ENCODE data around the gene LIN28B.

LIN28B gene

DNA sequence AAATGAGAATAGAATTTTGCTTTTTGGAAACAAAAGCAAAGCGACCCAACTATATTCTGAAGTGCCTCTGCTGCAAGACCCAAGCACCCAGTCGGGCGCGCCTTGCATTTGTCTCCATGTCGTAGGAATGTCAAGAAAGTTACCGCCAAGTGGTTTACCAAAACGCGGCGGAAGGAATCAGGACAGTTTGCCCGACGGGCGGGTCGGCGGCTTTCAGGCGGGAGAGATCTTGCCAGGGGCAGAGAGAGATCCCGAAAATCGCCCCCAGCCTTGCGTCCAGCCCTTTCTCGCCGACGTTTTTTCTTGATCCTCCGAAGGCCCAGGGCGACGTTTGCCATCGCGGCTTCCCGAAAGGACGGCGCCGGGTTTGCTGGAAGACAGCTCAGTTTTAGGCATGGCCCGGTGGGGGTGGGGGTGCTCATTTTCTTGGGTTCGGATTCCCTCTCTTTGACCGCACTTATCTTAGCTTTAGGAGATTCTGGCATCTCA lies 4.0 kb upstream of the LIN28B start (continued):
- TF ChIP-seq, protein P1, sequence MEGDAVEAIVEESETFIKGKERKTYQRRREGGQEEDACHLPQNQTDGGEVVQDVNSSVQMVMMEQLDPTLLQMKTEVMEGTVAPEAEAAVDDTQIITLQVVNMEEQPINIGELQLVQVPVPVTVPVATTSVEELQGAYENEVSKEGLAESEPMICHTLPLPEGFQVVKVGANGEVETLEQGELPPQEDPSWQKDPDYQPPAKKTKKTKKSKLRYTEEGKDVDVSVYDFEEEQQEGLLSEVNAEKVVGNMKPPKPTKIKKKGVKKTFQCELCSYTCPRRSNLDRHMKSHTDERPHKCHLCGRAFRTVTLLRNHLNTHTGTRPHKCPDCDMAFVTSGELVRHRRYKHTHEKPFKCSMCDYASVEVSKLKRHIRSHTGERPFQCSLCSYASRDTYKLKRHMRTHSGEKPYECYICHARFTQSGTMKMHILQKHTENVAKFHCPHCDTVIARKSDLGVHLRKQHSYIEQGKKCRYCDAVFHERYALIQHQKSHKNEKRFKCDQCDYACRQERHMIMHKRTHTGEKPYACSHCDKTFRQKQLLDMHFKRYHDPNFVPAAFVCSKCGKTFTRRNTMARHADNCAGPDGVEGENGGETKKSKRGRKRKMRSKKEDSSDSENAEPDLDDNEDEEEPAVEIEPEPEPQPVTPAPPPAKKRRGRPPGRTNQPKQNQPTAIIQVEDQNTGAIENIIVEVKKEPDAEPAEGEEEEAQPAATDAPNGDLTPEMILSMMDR (tag by site-specific recombination; IDR thresholded peaks at IDR 0.05), result no peak
- TF ChIP-seq ZBTB7A (tag by site-specific recombination; IDR thresholded peaks at IDR 0.05; ENCODE audit: low read depth) (no peak), ZNF202 (tag by site-specific recombination; IDR thresholded peaks at IDR 0.05; ENCODE audit: borderline replicate concordance) (peak; percentile 62; the same call in 1 of the 2 replicates), ZNF354C (tag by site-specific recombination; IDR thresholded peaks at IDR 0.05; ENCODE audit: borderline replicate concordance, low read depth) (no peak), ZNF292 (tag by site-specific recombination; IDR thresholded peaks at IDR 0.05; ENCODE audit: borderline replicate concordance, low read depth) (no peak), ZNF529 (tag by site-specific recombination; IDR thresholded peaks at IDR 0.05; ENCODE audit: insufficient replicate concordance) (no peak), ZNF114 (tag by site-specific recombination; IDR thresholded peaks at IDR 0.05) (no peak), ZFP3 (tag by site-specific recombination; IDR thresholded peaks at IDR 0.05; ENCODE audit: low read depth) (no peak), ZNF138 (tag by site-specific recombination; IDR thresholded peaks at IDR 0.05; ENCODE audit: borderline replicate concordance) (no peak), ZNF302 (tag by site-specific recombination; IDR thresholded peaks at IDR 0.05; ENCODE audit: low read depth) (no peak), SETDB1 (IDR thresholded peaks at IDR 0.05; ENCODE audit: insufficient read length, low read length) (no peak), KLF17 (tag by site-specific recombination; IDR thresholded peaks at IDR 0.05) (no peak), ZNF423 (tag by site-specific recombination; IDR thresholded peaks at IDR 0.05) (no peak), ZNF211 (tag by site-specific recombination; IDR thresholded peaks at IDR 0.05; ENCODE audit: low read depth) (no peak), ZNF513 (tag by site-specific recombination; IDR thresholded peaks at IDR 0.05) (no peak), ZNF707 (tag by site-specific recombination; IDR thresholded peaks at IDR 0.05) (no peak), ZBTB48 (tag by site-specific recombination; IDR thresholded peaks at IDR 0.05) (no peak), ZNF658 (tag by site-specific recombination; IDR thresholded peaks at IDR 0.05) (no peak), ZIC2 (tag by site-specific recombination; IDR thresholded peaks at IDR 0.05) (no peak), MYNN (tag by site-specific recombination; IDR thresholded peaks at IDR 0.05; ENCODE audit: borderline replicate concordance) (no peak), ZNF341 (tag by site-specific recombination; IDR thresholded peaks at IDR 0.05; ENCODE audit: low read depth) (no peak), ZNF488 (tag by site-specific recombination; IDR thresholded peaks at IDR 0.05) (no peak), ZNF639 (tag by site-specific recombination; IDR thresholded peaks at IDR 0.05) (no peak), SP2 (tag by site-specific recombination; IDR thresholded peaks at IDR 0.05) (no peak), ZNF274 (IDR thresholded peaks at IDR 0.05; ENCODE audit: low read length) (no peak), ZNF274 (tag by site-specific recombination; IDR thresholded peaks at IDR 0.05; ENCODE audit: borderline replicate concordance) (no peak), EGR2 (tag by site-specific recombination; IDR thresholded peaks at IDR 0.05; ENCODE audit: low read depth) (no peak), ZNF214 (tag by site-specific recombination; IDR thresholded peaks at IDR 0.05; ENCODE audit: borderline replicate concordance) (no peak), KLF10 (tag by site-specific recombination; IDR thresholded peaks at IDR 0.05) (no peak), ZNF837 (tag by site-specific recombination; IDR thresholded peaks at IDR 0.05) (no peak), ZNF157 (tag by site-specific recombination; IDR thresholded peaks at IDR 0.05) (no peak), ZNF548 (tag by site-specific recombination; IDR thresholded peaks at IDR 0.05) (no peak)
- TF ChIP-seq, protein P2, sequence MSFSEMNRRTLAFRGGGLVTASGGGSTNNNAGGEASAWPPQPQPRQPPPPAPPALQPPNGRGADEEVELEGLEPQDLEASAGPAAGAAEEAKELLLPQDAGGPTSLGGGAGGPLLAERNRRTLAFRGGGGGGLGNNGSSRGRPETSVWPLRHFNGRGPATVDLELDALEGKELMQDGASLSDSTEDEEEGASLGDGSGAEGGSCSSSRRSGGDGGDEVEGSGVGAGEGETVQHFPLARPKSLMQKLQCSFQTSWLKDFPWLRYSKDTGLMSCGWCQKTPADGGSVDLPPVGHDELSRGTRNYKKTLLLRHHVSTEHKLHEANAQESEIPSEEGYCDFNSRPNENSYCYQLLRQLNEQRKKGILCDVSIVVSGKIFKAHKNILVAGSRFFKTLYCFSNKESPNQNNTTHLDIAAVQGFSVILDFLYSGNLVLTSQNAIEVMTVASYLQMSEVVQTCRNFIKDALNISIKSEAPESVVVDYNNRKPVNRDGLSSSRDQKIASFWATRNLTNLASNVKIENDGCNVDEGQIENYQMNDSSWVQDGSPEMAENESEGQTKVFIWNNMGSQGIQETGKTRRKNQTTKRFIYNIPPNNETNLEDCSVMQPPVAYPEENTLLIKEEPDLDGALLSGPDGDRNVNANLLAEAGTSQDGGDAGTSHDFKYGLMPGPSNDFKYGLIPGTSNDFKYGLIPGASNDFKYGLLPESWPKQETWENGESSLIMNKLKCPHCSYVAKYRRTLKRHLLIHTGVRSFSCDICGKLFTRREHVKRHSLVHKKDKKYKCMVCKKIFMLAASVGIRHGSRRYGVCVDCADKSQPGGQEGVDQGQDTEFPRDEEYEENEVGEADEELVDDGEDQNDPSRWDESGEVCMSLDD (tag by site-specific recombination; IDR thresholded peaks at IDR 0.05), result 0 out of 2 replicates have a peak, but pooled peaks have one; percentile 27

All from HEK293 (cell line).